ENCODE results near the gene KCNH2.

The KCNH2 gene

GRCh38 chr7:151017370-151017952 lies 39.3 kb upstream of the KCNH2 start:
- peak overlapping the region; percentile 40 for H3K4me2 ChIP-seq (ENCODE audit: low read depth, low read length, poor library complexity, severe bottlenecking)
- H3K9me2 ChIP-seq (replicated peaks; ENCODE audit: insufficient read depth, low read length): no peaks in the 10 kb centered on the region
- H3K9ac ChIP-seq (ENCODE audit: low read length): peak overlapping the region; percentile 24; the same call in 1 of the 2 replicates
- H3K9me3 ChIP-seq (ENCODE audit: insufficient read depth, low read length): no peaks in the 10 kb centered on the region
- H3F3A ChIP-seq (ENCODE audit: insufficient read depth): no peaks in the 10 kb centered on the region
- no peak overlapping the region for H3K4me3 ChIP-seq (ENCODE audit: insufficient read depth, low read length, poor library complexity, severe bottlenecking)
- H3K79me2 ChIP-seq (ENCODE audit: insufficient read depth, low read length): no peaks in the 10 kb centered on the region
- no peaks in the 10 kb centered on the region for H3K27me3 ChIP-seq (ENCODE audit: low read length)
- no peaks in the 10 kb centered on the region for H3K36me3 ChIP-seq (ENCODE audit: low read length)
- peak overlapping the region; percentile 38 for H2AFZ ChIP-seq (ENCODE audit: low read depth, low read length, severe bottlenecking)
- no peak overlapping the region for H3K27ac ChIP-seq (ENCODE audit: low read depth, low read length)
- H4K20me1 ChIP-seq (ENCODE audit: low read depth, low read length): no peaks in the 10 kb centered on the region
- no peak for TF ChIP-seq EZH2phosphoT487 (conservative IDR thresholded peaks at IDR 0.05; ENCODE audit: low read length)
- TF ChIP-seq, protein P1, sequence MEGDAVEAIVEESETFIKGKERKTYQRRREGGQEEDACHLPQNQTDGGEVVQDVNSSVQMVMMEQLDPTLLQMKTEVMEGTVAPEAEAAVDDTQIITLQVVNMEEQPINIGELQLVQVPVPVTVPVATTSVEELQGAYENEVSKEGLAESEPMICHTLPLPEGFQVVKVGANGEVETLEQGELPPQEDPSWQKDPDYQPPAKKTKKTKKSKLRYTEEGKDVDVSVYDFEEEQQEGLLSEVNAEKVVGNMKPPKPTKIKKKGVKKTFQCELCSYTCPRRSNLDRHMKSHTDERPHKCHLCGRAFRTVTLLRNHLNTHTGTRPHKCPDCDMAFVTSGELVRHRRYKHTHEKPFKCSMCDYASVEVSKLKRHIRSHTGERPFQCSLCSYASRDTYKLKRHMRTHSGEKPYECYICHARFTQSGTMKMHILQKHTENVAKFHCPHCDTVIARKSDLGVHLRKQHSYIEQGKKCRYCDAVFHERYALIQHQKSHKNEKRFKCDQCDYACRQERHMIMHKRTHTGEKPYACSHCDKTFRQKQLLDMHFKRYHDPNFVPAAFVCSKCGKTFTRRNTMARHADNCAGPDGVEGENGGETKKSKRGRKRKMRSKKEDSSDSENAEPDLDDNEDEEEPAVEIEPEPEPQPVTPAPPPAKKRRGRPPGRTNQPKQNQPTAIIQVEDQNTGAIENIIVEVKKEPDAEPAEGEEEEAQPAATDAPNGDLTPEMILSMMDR (IDR thresholded peaks at IDR 0.05; ENCODE audit: insufficient read depth, low read length, poor library complexity, severe bottlenecking): no peak

DNA sequence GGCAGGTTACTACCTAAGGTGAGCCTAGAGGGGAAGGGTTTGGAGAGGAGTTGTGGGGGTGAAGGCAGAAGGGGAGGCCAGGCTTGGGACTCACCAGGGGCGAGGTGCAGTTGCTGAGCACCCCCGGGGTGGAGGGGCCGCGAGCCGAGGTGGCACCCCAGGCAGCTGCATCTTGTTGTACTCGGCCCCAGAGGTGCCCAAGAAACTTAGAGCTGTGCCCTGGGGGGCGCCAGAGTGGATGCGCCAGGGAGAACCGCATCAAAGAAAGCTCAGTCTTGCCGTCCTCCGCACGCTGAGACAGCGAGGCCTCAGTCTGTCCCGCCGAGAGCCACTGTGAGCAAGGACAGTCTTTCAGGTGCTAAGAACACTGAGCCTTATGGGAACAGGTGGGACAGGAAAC lies 38.8 kb upstream of the KCNH2 start:
- Histone ChIP-seq H3K27me3 (ENCODE audit: low read length) (no peaks in the 10 kb centered on the region), H3K9ac (ENCODE audit: low read length) (no peak overlapping the region), H3K4me3 (ENCODE audit: insufficient read depth, low read length, poor library complexity, severe bottlenecking) (no peak overlapping the region), H3K27ac (ENCODE audit: low read depth, low read length) (no peak overlapping the region), H3K79me2 (ENCODE audit: insufficient read depth, low read length) (no peaks in the 10 kb centered on the region), H3F3A (ENCODE audit: insufficient read depth) (no peaks in the 10 kb centered on the region), H3K4me2 (ENCODE audit: low read depth, low read length, poor library complexity, severe bottlenecking) (no peak overlapping the region), H3K9me2 (replicated peaks; ENCODE audit: insufficient read depth, low read length) (no peaks in the 10 kb centered on the region), H2AFZ (ENCODE audit: low read depth, low read length, severe bottlenecking) (no peak overlapping the region), H4K20me1 (ENCODE audit: low read depth, low read length) (no peaks in the 10 kb centered on the region), H3K36me3 (ENCODE audit: low read length) (no peaks in the 10 kb centered on the region), H3K9me3 (ENCODE audit: insufficient read depth, low read length) (no peaks in the 10 kb centered on the region)
- no peak for TF ChIP-seq EZH2phosphoT487 (conservative IDR thresholded peaks at IDR 0.05; ENCODE audit: low read length)
- TF ChIP-seq, protein P1 (IDR thresholded peaks at IDR 0.05; ENCODE audit: insufficient read depth, low read length, poor library complexity, severe bottlenecking): no peak

DNA sequence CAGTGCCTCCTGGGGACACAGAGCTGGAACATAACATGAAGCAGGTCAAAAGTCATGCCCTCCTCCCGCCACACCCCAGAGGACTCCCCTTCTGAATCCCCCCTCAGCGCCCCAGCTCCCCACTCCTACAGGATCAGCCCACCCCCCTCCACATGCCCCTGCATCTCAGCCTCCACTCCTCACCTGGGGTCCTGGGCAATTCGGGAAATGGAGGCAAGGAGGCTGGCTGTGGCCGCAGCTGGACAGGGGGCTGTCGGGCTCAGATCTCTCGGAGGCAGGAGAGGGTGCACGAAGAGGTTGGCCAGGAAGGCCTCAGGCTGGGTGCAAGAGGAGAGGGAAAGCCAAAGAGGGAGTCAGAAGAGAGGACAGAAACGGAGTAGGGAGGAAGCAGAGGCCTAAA lies 38.4 kb upstream of the KCNH2 start:
- H3K27me3 ChIP-seq (ENCODE audit: low read length): no peaks in the 10 kb centered on the region

DNA sequence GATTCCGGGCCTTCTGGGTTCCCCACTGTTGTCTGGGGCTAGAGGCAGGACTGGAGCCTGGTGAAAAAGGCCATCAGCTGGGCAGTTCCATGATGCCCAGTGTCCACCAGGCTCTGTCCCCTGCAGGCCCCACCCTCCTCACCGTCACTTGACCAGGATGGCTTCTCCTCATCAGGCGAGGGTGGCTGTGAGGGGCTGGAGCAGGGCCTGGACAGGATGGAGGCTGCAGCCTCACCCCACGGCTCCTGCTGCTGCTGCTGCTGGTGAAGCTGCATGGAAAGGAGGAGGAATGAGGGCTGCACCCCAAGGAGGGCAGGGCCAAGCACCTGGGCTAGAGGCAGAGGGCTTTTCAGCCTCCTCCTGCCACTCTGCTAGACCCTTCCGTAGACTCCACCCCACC lies 37.8 kb upstream of the KCNH2 start:
- no peaks in the 10 kb centered on the region for H3K79me2 ChIP-seq (ENCODE audit: insufficient read depth, low read length)
- H3K9me3 ChIP-seq (ENCODE audit: insufficient read depth, low read length): no peaks in the 10 kb centered on the region
- H3K36me3 ChIP-seq (ENCODE audit: low read length): no peaks in the 10 kb centered on the region
- H3F3A ChIP-seq (ENCODE audit: insufficient read depth): no peaks in the 10 kb centered on the region
- H4K20me1 ChIP-seq (ENCODE audit: low read depth, low read length): no peaks in the 10 kb centered on the region
- no peak for TF ChIP-seq EZH2phosphoT487 (conservative IDR thresholded peaks at IDR 0.05; ENCODE audit: low read length)
- TF ChIP-seq, protein P1 (IDR thresholded peaks at IDR 0.05; ENCODE audit: insufficient read depth, low read length, poor library complexity, severe bottlenecking): no peak
- no peak overlapping the region for H3K4me2 ChIP-seq (ENCODE audit: low read depth, low read length, poor library complexity, severe bottlenecking)
- no peak overlapping the region for H2AFZ ChIP-seq (ENCODE audit: low read depth, low read length, severe bottlenecking)
- no peak overlapping the region for H3K27ac ChIP-seq (ENCODE audit: low read depth, low read length)
- H3K27me3 ChIP-seq (ENCODE audit: low read length): no peaks in the 10 kb centered on the region
- H3K9ac ChIP-seq (ENCODE audit: low read length): no peak overlapping the region
- no peaks in the 10 kb centered on the region for H3K9me2 ChIP-seq (replicated peaks; ENCODE audit: insufficient read depth, low read length)
- H3K4me3 ChIP-seq (ENCODE audit: insufficient read depth, low read length, poor library complexity, severe bottlenecking): no peak overlapping the region

More for the DNA sequence above, 38.4 kb upstream of the KCNH2 start:
- TF ChIP-seq EZH2phosphoT487 (conservative IDR thresholded peaks at IDR 0.05; ENCODE audit: low read length): no peak
- no peak overlapping the region for H2AFZ ChIP-seq (ENCODE audit: low read depth, low read length, severe bottlenecking)
- H3K9me2 ChIP-seq (replicated peaks; ENCODE audit: insufficient read depth, low read length): no peaks in the 10 kb centered on the region
- H3K4me3 ChIP-seq (ENCODE audit: insufficient read depth, low read length, poor library complexity, severe bottlenecking): no peak overlapping the region
- H3F3A ChIP-seq (ENCODE audit: insufficient read depth): no peaks in the 10 kb centered on the region
- no peak overlapping the region for H3K9ac ChIP-seq (ENCODE audit: low read length)
- H3K36me3 ChIP-seq (ENCODE audit: low read length): no peaks in the 10 kb centered on the region
- H3K4me2 ChIP-seq (ENCODE audit: low read depth, low read length, poor library complexity, severe bottlenecking): no peak overlapping the region
- no peaks in the 10 kb centered on the region for H3K79me2 ChIP-seq (ENCODE audit: insufficient read depth, low read length)
- H3K27ac ChIP-seq (ENCODE audit: low read depth, low read length): no peak overlapping the region
- H3K9me3 ChIP-seq (ENCODE audit: insufficient read depth, low read length): no peaks in the 10 kb centered on the region
- H4K20me1 ChIP-seq (ENCODE audit: low read depth, low read length): no peaks in the 10 kb centered on the region

Measured in SU-DHL-6 (cell line).